GM18868 (cell line): ENCODE data around the gene TOR4A.

Experiments used
- ATAC-seq: cut with Tn5 transposase; IDR thresholded peaks from one replicate; pipeline ENCODE4 v1.9.1; 2021; ENCODE audit warnings: mild to moderate bottlenecking, moderate library complexity; ENCODE audit not compliant: unreplicated experiment

Gene TOR4A

DNA sequence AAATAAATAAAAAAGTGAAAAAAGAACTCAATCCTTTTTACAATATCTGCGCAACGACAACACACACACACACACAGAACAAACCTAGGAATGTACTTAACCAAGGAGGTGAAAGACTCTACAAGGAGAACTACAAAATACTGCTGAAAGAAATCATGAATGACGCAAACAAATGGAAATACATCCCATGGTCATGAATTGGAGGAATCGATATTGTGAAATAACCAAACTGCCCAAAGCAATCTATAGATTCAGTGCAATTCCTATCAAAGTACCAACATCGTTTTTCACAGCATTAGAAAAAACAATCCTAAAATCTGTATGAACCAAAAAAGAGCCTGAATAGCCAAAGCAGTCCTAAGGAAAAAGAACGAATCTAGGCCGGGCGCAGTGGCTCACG lies 54.4 kb downstream of the TOR4A start:
- no peak for ATAC-seq
